Esophagus squamous epithelium (tissue), 5 donors: ENCODE data around the gene NEK1. TPM values are rescaled to one million over a fixed set of nuclear protein-coding genes. Genes with fewer than 3 reads are reported as not detected.

Experiments
- DNase-seq: peaks from one replicate; lab custom pipeline; 2025; lab: John Stamatoyannopoulos, UW
- H3K27ac ChIP-seq, 4 donors: fragments of 200-600 bp; sonication (generic); one replicate each; pipeline ENCODE4 v1.5.1; 2016 to 2019; ENCODE audit warnings: mild to moderate bottlenecking in 1 of 4
- H3K27me3 ChIP-seq, 4 donors: fragments of 200-600 bp; sonication (generic); 1 replicate in 3 of 4; 2 replicates in 1 of 4; pipeline versions ENCODE4 v1.5.1 to v1.6.0; 2017 to 2021; ENCODE audit warnings: antibody characterized with exemption in 1 of 4
- H3K36me3 ChIP-seq, 3 donors: fragments of 200-600 bp; sonication (generic); one replicate each; pipeline ENCODE4 v1.5.1; 2016 to 2019
- H3K4me1 ChIP-seq, 3 donors: fragments of 200-600 bp; sonication (generic); one replicate each; pipeline ENCODE4 v1.5.1; 2017 to 2019
- H3K4me3 ChIP-seq, 4 donors: fragments of 200-600 bp; sonication (generic); 1 replicate in 3 of 4; 2 replicates in 1 of 4; pipeline ENCODE4 v1.5.1; 2016 to 2019; ENCODE audit warnings: mild to moderate bottlenecking in 2 of 4, moderate library complexity in 1 of 4
- H3K9me3 ChIP-seq, 3 donors: fragments of 200-600 bp; sonication (generic); one replicate each; pipeline ENCODE4 v1.5.1; 2016 to 2019
- POLR2A ChIP-seq, 4 donors: fragments of 450-650 bp; IDR thresholded peaks; one replicate each; pipeline ENCODE4 v1.6.1; 2017; ENCODE audit warnings: antibody characterized with exemption in 4 of 4, mild to moderate bottlenecking in 4 of 4, moderate library complexity in 3 of 4
- WGBS, 2 donors: methylation state at CpG; one replicate each; pipeline ENCODE4 v1.1.5; 2018; 5-methylcytosine and 5-hydroxymethylcytosine counted together
- intact Hi-C: fragments of 100-400 bp; cut with DNase I; formaldehyde crosslinking; loops from one replicate; pipeline ENCODE4 v1.15.0; 2022
- total RNA-seq, 4 donors: library from RNA; depleted of rRNA; stranded (reverse); fragments of >200 nt; gene quantifications; one replicate each; pipeline ENCODE4 v1.1.0, GENCODE V29; 2016
- TF ChIP-seq, protein P1 (sequence below), 6 experiments: fragments of 450-650 bp in 4 of 6; fragments of 200-600 bp in 2 of 6; sonication (generic) in 2 of 6; IDR thresholded peaks; one replicate each; pipeline ENCODE4 v1.5.1; 2016 to 2019; ENCODE audit warnings: antibody characterized with exemption in 6 of 6, mild to moderate bottlenecking in 4 of 6, moderate library complexity in 4 of 6
- donor health status: DM: yes; HTN: yes; CAD: no.

NEK1 gene
- total RNA-seq, 4 donors from 2014 or later, result 3.8 to 12.0 (median 7.5) TPM

- Histone ChIP-seq H3K9me3 (no peaks in the 10 kb centered on the region), H3K27me3 (no peaks in the 10 kb centered on the region), H3K36me3 (no peaks in the 10 kb centered on the region), H3K4me3 (no peak overlapping the region), H3K4me1 (no peaks in the 10 kb centered on the region), H3K27ac (no peak overlapping the region)
- DNase-seq, result no peak
- TF ChIP-seq, protein P1, sequence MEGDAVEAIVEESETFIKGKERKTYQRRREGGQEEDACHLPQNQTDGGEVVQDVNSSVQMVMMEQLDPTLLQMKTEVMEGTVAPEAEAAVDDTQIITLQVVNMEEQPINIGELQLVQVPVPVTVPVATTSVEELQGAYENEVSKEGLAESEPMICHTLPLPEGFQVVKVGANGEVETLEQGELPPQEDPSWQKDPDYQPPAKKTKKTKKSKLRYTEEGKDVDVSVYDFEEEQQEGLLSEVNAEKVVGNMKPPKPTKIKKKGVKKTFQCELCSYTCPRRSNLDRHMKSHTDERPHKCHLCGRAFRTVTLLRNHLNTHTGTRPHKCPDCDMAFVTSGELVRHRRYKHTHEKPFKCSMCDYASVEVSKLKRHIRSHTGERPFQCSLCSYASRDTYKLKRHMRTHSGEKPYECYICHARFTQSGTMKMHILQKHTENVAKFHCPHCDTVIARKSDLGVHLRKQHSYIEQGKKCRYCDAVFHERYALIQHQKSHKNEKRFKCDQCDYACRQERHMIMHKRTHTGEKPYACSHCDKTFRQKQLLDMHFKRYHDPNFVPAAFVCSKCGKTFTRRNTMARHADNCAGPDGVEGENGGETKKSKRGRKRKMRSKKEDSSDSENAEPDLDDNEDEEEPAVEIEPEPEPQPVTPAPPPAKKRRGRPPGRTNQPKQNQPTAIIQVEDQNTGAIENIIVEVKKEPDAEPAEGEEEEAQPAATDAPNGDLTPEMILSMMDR (IDR thresholded peaks at IDR 0.05), result no peak
- no peak for TF ChIP-seq POLR2A (IDR thresholded peaks at IDR 0.05)
- intact Hi-C loops, result no loop called here
- 62 to 67% methylated on average over 3 of the region's 3 CpGs for whole genome bisulfite sequencing, 2 donors
These were observed 250.6 kb downstream of the NEK1 start for GRCh38 chr4:169361756-169362155.

- H3K4me1 ChIP-seq, result no peaks in the 10 kb centered on the region
- intact Hi-C loops, result no loop called here
These were observed 252.4 kb downstream of the NEK1 start for GRCh38 chr4:169359961-169360360.

GRCh38 chr4:169352360-169352759 is 260.0 kb downstream of the NEK1 start:
- H3K4me1 ChIP-seq, result peaks cover 0 to 4% (median 0%) of the 10 kb centered on the region in 3 donors
- TF ChIP-seq POLR2A (IDR thresholded peaks at IDR 0.05), result no peak
- TF ChIP-seq, protein P1 (IDR thresholded peaks at IDR 0.05), result no peak
- no peaks in the 10 kb centered on the region for H3K27me3 ChIP-seq
- H3K4me3 ChIP-seq, result no peak overlapping the region
- no peaks in the 10 kb centered on the region for H3K9me3 ChIP-seq
- no peak overlapping the region for H3K27ac ChIP-seq
- no peak for DNase-seq
- WGBS, 2 donors, result 78 to 79% methylated on average over 3 of the region's 3 CpGs
- intact Hi-C loops, result no loop called here
- H3K36me3 ChIP-seq, result no peaks in the 10 kb centered on the region

More at GRCh38 chr4:169359961-169360360, 252.4 kb downstream of the NEK1 start:
- Histone ChIP-seq H3K9me3 (no peaks in the 10 kb centered on the region), H3K27me3 (no peaks in the 10 kb centered on the region), H3K27ac (no peak overlapping the region), H3K36me3 (no peaks in the 10 kb centered on the region), H3K4me3 (no peak overlapping the region)
- no peak for DNase-seq
- WGBS, 2 donors, result 76 to 94% methylated on average over 3 of the region's 3 CpGs
- TF ChIP-seq, protein P1 (IDR thresholded peaks at IDR 0.05), result no peak
- no peak for TF ChIP-seq POLR2A (IDR thresholded peaks at IDR 0.05)

DNA sequence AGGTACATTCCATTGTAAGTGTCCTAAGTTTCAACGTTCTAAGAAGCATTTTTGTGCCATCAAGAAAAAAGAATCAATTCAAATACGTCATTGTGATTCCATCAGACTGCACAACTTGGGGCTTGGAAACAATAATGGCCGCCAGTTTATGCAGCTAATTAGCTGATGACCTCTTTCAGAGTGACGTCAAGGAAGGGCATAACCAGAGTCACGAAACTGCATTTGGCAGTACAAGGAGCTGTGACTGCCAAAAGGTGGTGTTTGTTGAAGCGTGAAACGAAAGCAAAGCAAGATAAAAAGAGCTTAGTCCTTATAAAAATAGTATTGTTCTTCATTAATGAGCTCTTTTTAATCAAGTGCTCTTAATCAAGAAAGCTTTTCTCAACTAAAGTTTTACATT is 260.5 kb downstream of the NEK1 start:
- H3K4me1 ChIP-seq, result peaks cover 0 to 4% (median 0%) of the 10 kb centered on the region in 3 donors
- intact Hi-C loops, result no loop called here
- 22 to 45% methylated on average over 7 of the region's 7 CpGs for WGBS, 2 donors
- no peak overlapping the region for H3K4me3 ChIP-seq
- H3K36me3 ChIP-seq, result no peaks in the 10 kb centered on the region
- TF ChIP-seq POLR2A (IDR thresholded peaks at IDR 0.05), result no peak
- TF ChIP-seq, protein P1 (IDR thresholded peaks at IDR 0.05), result no peak
- no peak overlapping the region for H3K27ac ChIP-seq
- H3K9me3 ChIP-seq, result no peaks in the 10 kb centered on the region
- no peak for DNase-seq
- no peaks in the 10 kb centered on the region for H3K27me3 ChIP-seq

GRCh38 chr4:169348541-169348940 is 263.8 kb downstream of the NEK1 start:
- H3K9me3 ChIP-seq, result no peaks in the 10 kb centered on the region
- no peak for TF ChIP-seq POLR2A (IDR thresholded peaks at IDR 0.05)
- TF ChIP-seq, protein P1 (IDR thresholded peaks at IDR 0.05), result no peak
- no peak overlapping the region for H3K27ac ChIP-seq
- no peaks in the 10 kb centered on the region for H3K27me3 ChIP-seq
- no peaks in the 10 kb centered on the region for H3K36me3 ChIP-seq
- WGBS, 2 donors, result 93 to 95% methylated on average over 4 of the region's 4 CpGs
- H3K4me3 ChIP-seq, result no peak overlapping the region
- no peak for DNase-seq
- H3K4me1 ChIP-seq, result peaks cover 0 to 4% (median 0%) of the 10 kb centered on the region in 3 donors
- intact Hi-C loops, result no loop called here
